H1 (cell line): ENCODE data around the gene VPS54. TPM values are rescaled to one million over a fixed set of nuclear protein-coding genes. Genes with fewer than 3 reads are reported as not detected.

ENCODE experiments used
- CTCF ChIA-PET: fragments of 300-600 bp; sonication (Branson Sonifier 250); formaldehyde crosslinking; loops from one replicate; lab custom pipeline; 2021; ENCODE audit not compliant: partially characterized antibody; lab: Charles Lee
- POLR2A ChIA-PET: fragments of 300-600 bp; sonication (Branson Sonifier 250); formaldehyde crosslinking; loops from one replicate; lab custom pipeline; 2021; ENCODE audit warnings: inconsistent platforms; ENCODE audit not compliant: partially characterized antibody; lab: Charles Lee
- DNase-seq, 2 experiments: peaks; one replicate each; pipeline versions ENCODE4 v3.0.0 to v3.0.0-alpha.2; 2010 to 2022; ENCODE audit warnings: low spot score in 2 of 2, low read depth in 1 of 2, mixed read lengths in 1 of 2
- FAIRE-seq: peaks from 2 replicates; lab custom pipeline; 2011; peaks lifted over from hg19 to GRCh38; lab: Jason Lieb, UNC
- H2AFZ ChIP-seq: 2 replicates; pipeline ENCODE4 v1.8.1; 2012; ENCODE audit warnings: low read length, inconsistent platforms
- H2AK5ac ChIP-seq: 2 replicates; pipeline ENCODE4 v1.6.1; 2013; ENCODE audit warnings: low read depth, low read length
- H2BK120ac ChIP-seq: replicated peaks from 2 replicates; pipeline ENCODE3; 2013; ENCODE audit warnings: low read depth, low read length, inconsistent platforms
- H2BK12ac ChIP-seq: 2 replicates; pipeline ENCODE4 v1.6.1; 2013; ENCODE audit warnings: low read depth, low read length
- H2BK15ac ChIP-seq: 2 replicates; pipeline ENCODE4 v1.6.1; 2013; ENCODE audit warnings: low read length
- H2BK20ac ChIP-seq: 2 replicates; pipeline ENCODE4 v1.6.1; 2013; ENCODE audit warnings: low read length
- H2BK5ac ChIP-seq: 2 replicates; pipeline ENCODE4 v1.6.1; 2013; ENCODE audit warnings: low read depth, low read length
- H3K14ac ChIP-seq: 2 replicates; pipeline ENCODE4 v1.6.1; 2013; ENCODE audit warnings: inconsistent platforms; ENCODE audit not compliant: insufficient read length
- H3K18ac ChIP-seq: 2 replicates; pipeline ENCODE4 v1.6.1; 2013; ENCODE audit warnings: low read length; ENCODE audit errors: extremely low read depth
- H3K23ac ChIP-seq: 2 replicates; pipeline ENCODE4 v1.6.1; 2013; ENCODE audit warnings: inconsistent platforms; ENCODE audit not compliant: insufficient read length
- H3K23me2 ChIP-seq: 2 replicates; pipeline ENCODE4 v1.6.1; 2013; ENCODE audit warnings: low read depth, low read length
- H3K27ac ChIP-seq: 2 replicates; pipeline ENCODE4 v1.6.1; 2011; ENCODE audit warnings: low read depth, low read length, inconsistent platforms
- H3K27me3 ChIP-seq, 4 experiments: replicated peaks in 1 of 4; 1 replicate in 1 of 4; 2 replicates in 3 of 4; pipeline versions ENCODE4 v1.6.1 to v1.8.1; 2011 to 2013; ENCODE audit warnings: low read length in 3 of 4, mild to moderate bottlenecking in 3 of 4, inconsistent platforms in 2 of 4, mixed read lengths in 2 of 4, moderate library complexity in 1 of 4; ENCODE audit not compliant: control insufficient read depth in 3 of 4, insufficient read depth in 3 of 4; ENCODE audit errors: extremely low read depth in 1 of 4
- H3K36me3 ChIP-seq, 4 experiments: 2 replicates each; pipeline versions ENCODE4 v1.6.1 to v1.8.1; 2011 to 2013; ENCODE audit warnings: mild to moderate bottlenecking in 4 of 4, low read length in 3 of 4, moderate library complexity in 2 of 4, control low read depth in 1 of 4, inconsistent platforms in 1 of 4; ENCODE audit not compliant: insufficient read depth in 4 of 4, control insufficient read depth in 2 of 4
- H3K4ac ChIP-seq: replicated peaks from 2 replicates; pipeline ENCODE3; 2013; ENCODE audit warnings: low read length, low read depth, mixed read lengths, inconsistent platforms; ENCODE audit not compliant: insufficient read length
- H3K4me1 ChIP-seq, 4 experiments: replicated peaks in 1 of 4; 1 replicate in 1 of 4; 2 replicates in 3 of 4; pipeline versions ENCODE4 v1.6.1 to v1.8.1; 2011 to 2013; ENCODE audit warnings: low read length in 3 of 4, inconsistent platforms in 2 of 4, mixed read lengths in 1 of 4; ENCODE audit not compliant: insufficient read depth in 4 of 4, control insufficient read depth in 3 of 4
- H3K4me2 ChIP-seq, 2 experiments: 2 replicates each; pipeline versions ENCODE4 v1.6.1 to v1.8.1; 2011 to 2013; ENCODE audit warnings: low read depth in 2 of 2, low read length in 2 of 2, control low read depth in 1 of 2, inconsistent platforms in 1 of 2, mild to moderate bottlenecking in 1 of 2; ENCODE audit not compliant: insufficient read depth in 1 of 2
- H3K4me3 ChIP-seq, 4 experiments: fragments of 200-600, 300-600 bp in 1 of 4; sonication (generic), shearing (Covaris generic), sonication (Bioruptor Twin) in 1 of 4; 2 replicates each; pipeline versions ENCODE4 v1.5.1 to v1.8.1; 2011 to 2016; ENCODE audit warnings: low read length in 4 of 4, low read depth in 3 of 4, control low read depth in 2 of 4, inconsistent platforms in 2 of 4, mild to moderate bottlenecking in 2 of 4, mixed read lengths in 1 of 4, moderate library complexity in 1 of 4; ENCODE audit not compliant: insufficient read depth in 2 of 4; ENCODE audit errors: extremely low read depth in 1 of 4
- H3K56ac ChIP-seq: replicated peaks from 2 replicates; pipeline ENCODE3; 2013; ENCODE audit warnings: low read depth, mild to moderate bottlenecking, mixed read lengths, low read length, inconsistent platforms; ENCODE audit not compliant: insufficient read length
- H3K79me1 ChIP-seq: 2 replicates; pipeline ENCODE4 v1.6.1; 2013; ENCODE audit warnings: low read depth, low read length, control low read depth
- H3K79me2 ChIP-seq, 2 experiments: 2 replicates each; pipeline versions ENCODE4 v1.6.1 to v1.8.1; 2012 to 2013; ENCODE audit warnings: low read length in 2 of 2, mild to moderate bottlenecking in 2 of 2, inconsistent platforms in 1 of 2; ENCODE audit not compliant: insufficient read depth in 2 of 2, control insufficient read depth in 1 of 2
- H3K9ac ChIP-seq, 4 experiments: replicated peaks in 1 of 4; 1 replicate in 1 of 4; 2 replicates in 3 of 4; pipeline versions ENCODE4 v1.6.1 to v1.8.1; 2011 to 2013; ENCODE audit warnings: low read depth in 3 of 4, low read length in 3 of 4, control low read depth in 2 of 4, mild to moderate bottlenecking in 2 of 4, moderate library complexity in 2 of 4, inconsistent platforms in 1 of 4; ENCODE audit errors: extremely low read depth in 1 of 4
- H3K9me3 ChIP-seq, 2 experiments: 2 replicates each; pipeline versions ENCODE4 v1.6.1 to v1.8.1; 2012 to 2013; ENCODE audit warnings: mild to moderate bottlenecking in 2 of 2, moderate library complexity in 2 of 2, control low read depth in 1 of 2, inconsistent platforms in 1 of 2, low read depth in 1 of 2, low read length in 1 of 2, mixed read lengths in 1 of 2; ENCODE audit not compliant: insufficient read depth in 2 of 2
- H4K20me1 ChIP-seq, 2 experiments: replicated peaks in 1 of 2; 2 replicates each; pipeline versions ENCODE3 to v1.8.1; 2011 to 2013; ENCODE audit warnings: inconsistent platforms in 2 of 2, low read length in 2 of 2, mild to moderate bottlenecking in 1 of 2; ENCODE audit not compliant: insufficient read depth in 2 of 2, control insufficient read depth in 1 of 2
- H4K5ac ChIP-seq: 2 replicates; pipeline ENCODE4 v1.6.1; 2013; ENCODE audit warnings: low read length, low read depth, mixed read lengths, inconsistent platforms; ENCODE audit not compliant: insufficient read length
- H4K8ac ChIP-seq: 2 replicates; pipeline ENCODE4 v1.8.0; 2013; ENCODE audit warnings: mild to moderate bottlenecking, moderate library complexity, low read length, inconsistent platforms; ENCODE audit not compliant: insufficient read depth; ENCODE audit errors: extremely low read depth
- H4K91ac ChIP-seq: replicated peaks from 2 replicates; pipeline ENCODE3; 2013; ENCODE audit warnings: low read length, mixed read lengths, inconsistent platforms; ENCODE audit not compliant: insufficient read length
- KDM4A ChIP-seq: IDR thresholded peaks from one replicate; pipeline ENCODE4 v1.7.1; 2012; ENCODE audit warnings: low read depth, mild to moderate bottlenecking, moderate library complexity, low read length, inconsistent platforms; ENCODE audit not compliant: severe bottlenecking
- SIRT6 ChIP-seq: IDR thresholded peaks from one replicate; pipeline ENCODE4 v1.7.1; 2012; ENCODE audit warnings: low read length, inconsistent platforms
- WGBS, 2 experiments: shearing (Covaris generic) in 1 of 2; methylation state at CpG; one replicate each; pipeline versions ENCODE4 v1.1.6 to v1.1.7; 2013 to 2015; ENCODE audit warnings: low lambda C conversion rate in 2 of 2, mixed read lengths in 2 of 2, inconsistent platforms in 1 of 2, low coverage in 1 of 2, missing lambda C conversion rate in 1 of 2; ENCODE audit not compliant: insufficient replicate concordance in 2 of 2, insufficient coverage in 1 of 2, insufficient read length in 1 of 2; ENCODE audit errors: extremely low coverage in 1 of 2, missing lambda C conversion rate in 1 of 2; 5-methylcytosine and 5-hydroxymethylcytosine counted together
- polyA plus RNA-seq, 7 experiments: library from polyadenylated mRNA; depleted of rRNA in 3 of 7; stranded (reverse) in 5 of 7; unstranded in 2 of 7; fragments of >200 nt in 5 of 7; fragments of 200-250 nt in 2 of 7; gene quantifications; 1 replicate in 5 of 7; 2 replicates in 1 of 7; 4 replicates in 1 of 7; pipeline versions ENCODE4 v1.2.1 to v1.2.3, GENCODE V29; 2011 to 2013; ENCODE audit warnings: missing spikeins in 2 of 7, mixed read lengths in 2 of 7
- total RNA-seq: library from RNA; stranded (reverse); fragmentation: NEBNext Ultra II Directional; extraction: Animal tissue kit (Norgen Biotek cat#: 25700); gene quantifications from 2 replicates; pipeline ENCODE4 v1.2.1, GENCODE V29; 2021

Gene VPS54
- total and polyA plus RNA-seq, 2 of the 8 experiments (the other 6 are each of a cell fraction or from before 2014, with no cell fraction given) = 3.6 to 13.2 TPM

GRCh38 chr2:63903003-63903402 is 116.2 kb downstream of the VPS54 start:
- Histone ChIP-seq H2BK20ac (no peak overlapping the region), H3K36me3 (peaks cover 0 to 14% (median 4%) of the 10 kb centered on the region in 4 experiments; a peak in 3 of 8 replicates), H2BK12ac (no peak overlapping the region), H2AK5ac (no peak overlapping the region), H3K4me2 (no peak overlapping the region), H3K56ac (no peak overlapping the region), H3K4me3 (no peak overlapping the region), H3K9ac (no peak overlapping the region), H3K79me2 (no peaks in the 10 kb centered on the region), H2BK5ac (no peak overlapping the region), H4K20me1 (no peaks in the 10 kb centered on the region), H3K27me3 (no peaks in the 10 kb centered on the region), H2BK120ac (no peak overlapping the region), H3K79me1 (no peaks in the 10 kb centered on the region), H2AFZ (no peak overlapping the region), H3K27ac (no peak overlapping the region), H3K4ac (no peak overlapping the region), H3K4me1 (no peaks in the 10 kb centered on the region), H2BK15ac (no peak overlapping the region), H3K14ac (no peak overlapping the region), H3K23me2 (no peaks in the 10 kb centered on the region), H4K8ac (no peak overlapping the region), H3K9me3 (peaks cover 3 to 6% of the 10 kb centered on the region in 2 experiments; a peak in 2 of 4 replicates), H3K23ac (no peak overlapping the region), H4K91ac (no peak overlapping the region), H3K18ac (no peak overlapping the region), H4K5ac (no peak overlapping the region)
- DNase-seq (no peak), FAIRE-seq (no peak)
- 93% methylated on average over 2 of the region's 2 CpGs; no CpG with 5 or more reads in 1 of the 2 experiments for WGBS, 2 experiments
- POLR2A ChIA-PET = no interaction called here
- CTCF ChIA-PET = interaction anchor here (0.7 kb wide), 1 partner anchor 803 kb away, joined by 3 read pairs; no protein-coding TSS in a partner anchor
- TF ChIP-seq KDM4A (no peak), SIRT6 (no peak)
